Activated effector memory CD4-positive, alpha-beta T cell treated with Interleukin-2 at 50 U/mL for 16 hours (primary cell): ENCODE results near the gene SECTM1.

Experiments
- DNase-seq: peaks from one replicate; pipeline ENCODE4 v3.0.0-alpha.2; 2020

Gene SECTM1

DNA sequence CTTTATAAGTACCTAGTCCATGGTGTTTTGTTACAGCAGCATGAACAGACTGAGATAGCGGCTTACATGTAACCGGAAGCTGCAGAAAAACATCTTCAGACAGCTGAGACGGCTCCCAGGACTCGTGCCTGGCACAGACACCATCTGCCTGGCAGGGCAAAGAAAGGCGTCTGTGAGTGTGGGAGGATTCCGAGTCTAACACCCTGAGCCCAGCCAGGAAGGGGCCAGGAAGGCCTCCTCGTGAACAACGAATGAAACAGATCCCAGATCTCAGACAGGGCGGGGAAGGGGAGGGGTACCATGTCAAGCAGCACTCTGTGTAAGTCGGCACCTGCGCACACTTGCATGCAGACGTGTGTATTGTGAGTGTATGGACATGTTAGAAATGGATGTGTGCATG is 55.7 kb downstream of the SECTM1 start:
- no peak for DNase-seq

DNA sequence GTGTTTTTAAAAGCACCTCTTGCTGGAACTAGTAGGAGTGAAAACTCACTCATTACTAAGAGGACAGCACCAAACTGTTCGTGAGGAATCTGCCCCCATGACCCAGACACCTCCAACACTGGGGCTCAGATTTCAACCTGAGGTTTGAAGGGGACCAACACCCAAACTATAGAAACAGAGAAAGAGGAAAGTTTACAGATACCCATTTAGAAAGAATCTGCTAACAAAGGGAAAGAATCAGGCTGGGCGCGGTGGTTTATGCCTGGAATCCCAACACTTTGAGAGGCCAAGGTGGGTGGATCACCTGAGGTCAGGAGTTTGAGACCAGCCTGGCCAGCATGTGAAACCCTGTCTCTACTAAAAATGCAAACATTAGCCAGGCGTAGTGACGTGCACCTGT is 56.6 kb downstream of the SECTM1 start:
- DNase-seq, result no peak

DNA sequence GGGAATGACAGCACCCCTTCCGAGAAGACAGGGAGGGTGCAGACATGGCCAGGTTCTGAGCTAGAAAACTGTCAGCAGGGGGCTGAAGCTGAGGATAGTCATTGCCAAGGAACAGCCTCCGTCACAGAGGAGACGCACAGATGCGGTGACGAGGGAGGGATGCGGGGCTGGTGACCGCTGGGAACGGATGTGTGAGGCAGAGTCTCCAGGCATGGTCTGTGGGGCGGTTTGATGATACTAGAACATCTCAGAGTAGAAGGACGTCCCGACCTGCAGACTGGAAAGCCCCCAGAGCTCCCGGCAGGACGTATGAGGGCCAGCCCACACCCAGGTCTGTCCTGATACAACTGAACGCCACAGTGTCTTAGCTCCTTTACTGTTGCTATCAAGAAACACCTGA is 58.2 kb downstream of the SECTM1 start:
- DNase-seq, result no peak

DNA sequence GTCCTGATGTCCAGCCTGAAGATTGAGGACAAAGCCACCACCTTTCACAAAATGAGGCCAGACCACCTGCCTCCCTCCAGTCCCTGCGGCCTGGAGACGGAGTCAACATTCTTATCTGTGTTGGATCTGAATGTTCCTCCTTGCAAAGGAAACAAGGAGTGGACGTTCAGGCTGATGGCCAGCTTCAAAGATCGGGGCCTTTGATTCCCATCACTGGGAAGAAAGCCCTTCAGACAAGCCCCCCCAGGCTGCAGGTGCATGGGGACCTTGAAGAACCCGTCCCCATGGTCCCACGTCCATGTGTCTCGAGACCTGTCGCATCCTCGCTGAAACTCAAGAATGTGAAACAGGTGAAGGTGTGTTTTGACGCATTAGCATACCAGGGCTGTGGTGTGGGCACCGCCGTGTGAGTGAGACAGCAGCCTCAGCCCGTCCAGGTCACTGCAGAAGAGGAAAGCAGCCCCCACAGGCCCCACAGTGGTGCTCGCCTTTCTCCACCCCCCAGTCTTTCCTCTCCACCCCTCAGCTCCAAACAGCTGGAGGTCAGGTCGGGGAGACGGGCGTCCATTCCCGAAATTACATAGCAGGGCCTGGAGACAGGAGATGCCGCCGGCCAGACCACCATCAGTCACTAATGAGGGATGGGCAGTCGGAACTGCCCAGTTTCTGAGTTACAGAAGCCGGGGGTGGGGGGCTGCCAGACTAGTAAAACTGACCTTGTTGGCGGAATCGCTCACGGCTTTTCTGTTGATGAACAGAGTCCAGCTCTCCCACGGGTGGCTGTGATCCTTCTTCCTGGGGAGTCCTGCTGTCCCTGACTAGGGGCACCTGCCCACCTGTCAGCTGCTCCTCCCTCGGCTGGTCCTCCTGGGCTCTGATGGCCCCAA is 59.2 kb downstream of the SECTM1 start:
- no peak for DNase-seq

DNA sequence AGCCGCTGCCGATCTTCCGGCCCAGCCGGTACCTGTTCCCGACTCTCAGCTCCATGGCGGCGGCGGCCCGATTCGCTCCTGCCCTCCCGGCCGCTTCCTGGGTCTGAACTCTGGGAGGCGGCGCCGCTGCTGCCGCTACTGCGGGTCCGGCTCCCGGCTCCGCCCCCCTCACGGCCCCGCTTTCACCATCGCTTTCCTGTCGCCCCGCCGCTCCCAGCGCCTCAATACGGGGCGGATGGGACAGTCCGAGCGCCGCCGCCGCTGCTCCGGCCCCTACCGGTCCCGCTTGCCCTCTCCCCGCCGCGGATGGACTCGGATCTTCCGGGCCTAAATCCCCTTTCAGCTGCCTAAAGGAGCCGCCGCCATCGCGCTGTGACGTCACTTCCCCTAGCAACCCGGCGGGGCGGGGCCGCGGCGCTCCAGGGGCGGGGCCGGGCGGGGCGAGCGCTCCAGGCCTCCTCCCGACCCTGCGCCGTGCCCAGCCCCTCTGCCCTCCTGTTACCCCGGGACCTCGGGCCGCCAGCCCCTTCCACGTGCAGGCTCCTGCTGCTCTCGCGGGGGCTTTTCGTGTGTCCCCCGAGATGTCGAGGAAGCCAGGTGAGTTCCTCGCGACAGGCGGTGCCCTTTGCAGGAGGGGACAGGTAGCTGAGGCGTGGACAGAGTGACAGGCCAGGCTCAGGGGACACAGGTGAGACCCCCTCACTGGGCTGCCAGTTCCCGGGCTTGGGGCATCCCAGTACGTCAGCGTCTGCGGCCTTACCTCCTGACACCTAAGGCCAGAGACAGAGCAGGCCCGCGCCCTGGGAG is 60.0 kb downstream of the SECTM1 start, which contains the start of gene CSNK1D:
CSNK1D (minus strand) TSS at position 374 of the 807 bp plus-strand sequence; CDS start at position 55, 319 bp downstream.
- DNase-seq, result peak; percentile 87

DNA sequence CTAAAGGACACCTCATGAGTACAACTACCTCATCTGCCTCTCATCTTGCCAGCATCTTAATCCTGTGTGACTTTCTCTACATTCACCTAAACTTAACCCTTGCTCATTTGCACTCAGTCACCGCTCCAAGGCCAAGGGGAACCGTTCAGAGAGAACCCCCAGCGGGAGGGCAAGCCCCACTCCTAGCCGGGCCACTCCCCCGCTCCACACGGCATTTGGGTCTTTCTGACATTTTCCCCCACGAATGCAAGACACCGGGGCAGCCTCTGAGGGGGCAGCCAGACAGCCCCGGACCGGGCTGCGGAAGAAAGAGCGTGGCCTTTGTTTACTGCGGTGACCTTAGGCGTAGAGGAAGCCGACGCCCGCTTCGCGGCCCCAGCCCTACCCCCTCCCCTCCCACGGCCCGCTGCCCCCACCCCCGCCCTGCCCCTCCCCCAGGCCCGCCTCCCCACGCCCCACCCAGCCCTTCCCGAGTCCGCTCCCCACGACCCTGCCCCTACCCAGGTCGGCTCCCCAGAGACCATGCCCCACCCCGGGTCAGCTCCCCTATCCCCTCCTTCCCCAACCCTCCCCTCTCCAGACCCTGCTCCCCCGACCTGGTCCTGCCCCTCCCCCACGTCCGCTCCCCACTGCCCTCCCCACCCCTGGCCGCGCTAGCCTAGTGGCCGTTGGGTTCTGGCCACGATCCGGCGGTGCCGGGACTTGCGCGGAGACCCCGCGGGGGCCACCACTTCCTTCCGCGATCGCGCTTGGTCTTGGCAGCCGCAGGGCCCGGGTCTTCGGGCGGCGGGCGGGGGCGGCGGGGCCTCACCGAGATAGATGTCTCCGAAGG is 60.9 kb downstream of the SECTM1 start:
- peak; percentile 14 for DNase-seq

DNA sequence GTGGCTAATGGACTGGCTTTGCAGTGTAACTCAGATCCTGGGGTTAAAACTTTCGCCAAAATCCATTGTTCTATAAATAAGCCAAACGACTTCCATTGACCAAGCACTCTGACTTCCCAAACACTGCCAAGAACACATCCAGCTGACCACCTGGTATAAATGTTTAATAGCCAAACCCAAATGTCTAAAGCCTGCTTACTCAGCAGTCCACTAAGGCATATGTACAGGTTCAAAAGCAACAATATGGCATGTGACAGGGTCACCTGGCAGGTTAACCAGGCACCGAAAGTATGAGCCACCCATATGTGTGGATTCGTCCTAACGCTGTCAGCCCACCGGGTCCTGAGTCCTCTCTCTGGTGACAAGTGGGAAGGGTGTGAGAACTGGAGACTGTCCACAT is 62.2 kb downstream of the SECTM1 start:
- no peak for DNase-seq
